AG09319 (cell line): ENCODE data around the gene SSBP2.

Source experiments
- DNase-seq: peaks from one replicate; pipeline ENCODE4 v3.0.0-alpha.2; 2010; ENCODE audit warnings: low read depth; ENCODE audit errors: extremely low read depth
- TF ChIP-seq, protein P1 (sequence below): IDR thresholded peaks from 2 replicates; pipeline ENCODE4 v1.5.1; 2011; ENCODE audit warnings: low read depth, mild to moderate bottlenecking, inconsistent platforms, low read length, moderate library complexity

The SSBP2 gene

DNA sequence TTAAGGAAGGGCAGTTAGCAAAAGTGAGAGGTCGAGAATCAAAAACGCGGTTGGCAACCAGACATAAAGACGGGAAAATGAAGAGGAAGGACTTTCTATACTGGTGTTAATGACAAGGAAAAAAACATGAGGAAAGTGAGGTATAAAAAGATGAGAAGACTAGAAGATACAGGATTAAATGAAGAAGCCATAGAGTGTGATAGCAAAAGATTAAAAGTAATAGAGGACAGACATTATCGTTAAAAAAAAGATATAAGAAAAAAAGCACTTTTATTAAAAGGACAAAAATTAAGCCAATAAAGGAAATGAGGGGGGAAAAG lies 1.7 kb upstream of the SSBP2 start:
- DNase-seq = no peak
- TF ChIP-seq, protein P1, sequence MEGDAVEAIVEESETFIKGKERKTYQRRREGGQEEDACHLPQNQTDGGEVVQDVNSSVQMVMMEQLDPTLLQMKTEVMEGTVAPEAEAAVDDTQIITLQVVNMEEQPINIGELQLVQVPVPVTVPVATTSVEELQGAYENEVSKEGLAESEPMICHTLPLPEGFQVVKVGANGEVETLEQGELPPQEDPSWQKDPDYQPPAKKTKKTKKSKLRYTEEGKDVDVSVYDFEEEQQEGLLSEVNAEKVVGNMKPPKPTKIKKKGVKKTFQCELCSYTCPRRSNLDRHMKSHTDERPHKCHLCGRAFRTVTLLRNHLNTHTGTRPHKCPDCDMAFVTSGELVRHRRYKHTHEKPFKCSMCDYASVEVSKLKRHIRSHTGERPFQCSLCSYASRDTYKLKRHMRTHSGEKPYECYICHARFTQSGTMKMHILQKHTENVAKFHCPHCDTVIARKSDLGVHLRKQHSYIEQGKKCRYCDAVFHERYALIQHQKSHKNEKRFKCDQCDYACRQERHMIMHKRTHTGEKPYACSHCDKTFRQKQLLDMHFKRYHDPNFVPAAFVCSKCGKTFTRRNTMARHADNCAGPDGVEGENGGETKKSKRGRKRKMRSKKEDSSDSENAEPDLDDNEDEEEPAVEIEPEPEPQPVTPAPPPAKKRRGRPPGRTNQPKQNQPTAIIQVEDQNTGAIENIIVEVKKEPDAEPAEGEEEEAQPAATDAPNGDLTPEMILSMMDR = no peak

DNA sequence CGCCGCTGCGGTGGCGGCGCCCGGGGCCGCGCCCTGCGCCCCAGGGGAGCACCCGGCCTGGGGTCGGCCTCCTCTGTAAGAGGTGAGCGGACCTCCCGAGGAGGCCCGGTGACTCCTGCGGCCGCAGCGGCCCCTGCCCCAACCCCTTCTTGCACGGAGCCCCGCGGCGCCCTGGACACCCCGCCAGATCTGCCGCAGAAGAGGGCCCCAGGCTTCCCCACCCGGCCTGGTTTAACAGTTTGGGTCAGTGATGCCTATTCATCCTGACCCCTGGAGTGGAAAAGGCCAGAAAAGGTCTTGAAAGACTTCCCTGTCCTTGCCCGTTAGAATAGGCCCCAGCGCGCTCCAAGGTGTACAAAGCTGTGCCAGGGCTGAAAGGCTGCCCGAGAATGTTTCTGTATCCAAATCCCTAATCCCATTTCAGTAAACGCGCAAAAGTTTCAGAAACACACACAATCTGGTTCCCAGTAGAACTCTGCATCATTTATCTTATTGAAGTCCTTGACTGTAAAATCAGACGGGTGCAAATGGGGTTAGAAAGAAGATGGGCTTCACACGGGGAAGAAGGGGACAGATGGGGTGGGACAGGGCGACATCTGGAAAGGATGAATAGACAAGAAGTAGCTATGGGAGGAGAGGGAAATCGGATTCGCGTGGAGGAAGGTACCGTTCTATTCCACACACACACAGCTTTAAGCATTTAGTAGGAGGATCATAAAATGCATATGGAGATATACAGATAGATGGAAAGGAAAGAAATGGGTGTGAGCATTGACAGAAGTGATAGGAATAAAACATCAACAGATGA lies 1.1 kb upstream of the SSBP2 start:
- DNase-seq = no peak
- TF ChIP-seq, protein P1 = no peak

DNA sequence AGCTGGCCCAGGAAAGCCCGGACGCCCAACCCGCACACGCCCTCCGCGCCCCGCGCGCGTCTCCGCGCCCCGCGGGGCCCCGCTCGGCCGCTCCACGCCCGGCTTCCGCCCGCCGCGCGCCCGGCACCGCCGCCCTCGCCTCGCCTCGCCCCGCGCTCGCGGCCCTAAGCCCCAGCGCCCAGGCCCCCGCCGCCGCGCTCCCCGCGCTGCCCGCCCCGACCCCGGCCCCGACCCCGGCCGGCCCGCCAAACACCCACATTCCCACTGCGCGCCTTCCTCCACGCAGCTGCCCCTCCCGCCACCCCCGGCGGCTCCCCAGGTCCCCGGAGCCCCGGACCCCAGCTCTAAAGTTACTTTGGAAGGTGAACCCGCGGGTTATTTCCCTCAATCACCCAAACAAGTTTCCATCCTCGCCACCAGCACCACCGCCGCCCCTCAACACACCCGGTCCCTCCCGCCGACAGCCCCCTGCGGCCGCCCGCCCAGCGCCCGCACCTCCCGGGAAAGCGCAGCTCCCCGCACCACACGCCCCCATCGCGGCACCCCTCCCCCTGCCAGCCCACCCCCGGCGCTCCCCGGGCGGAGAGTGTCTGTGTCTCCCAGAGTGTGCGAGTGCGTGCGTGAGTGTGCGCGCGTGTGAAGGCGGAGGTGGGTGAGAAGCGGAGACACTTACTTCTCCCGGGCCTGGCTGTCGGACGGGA lies 439 bp downstream of the SSBP2 start:
- DNase-seq = no peak
- TF ChIP-seq, protein P1 = no peak

DNA sequence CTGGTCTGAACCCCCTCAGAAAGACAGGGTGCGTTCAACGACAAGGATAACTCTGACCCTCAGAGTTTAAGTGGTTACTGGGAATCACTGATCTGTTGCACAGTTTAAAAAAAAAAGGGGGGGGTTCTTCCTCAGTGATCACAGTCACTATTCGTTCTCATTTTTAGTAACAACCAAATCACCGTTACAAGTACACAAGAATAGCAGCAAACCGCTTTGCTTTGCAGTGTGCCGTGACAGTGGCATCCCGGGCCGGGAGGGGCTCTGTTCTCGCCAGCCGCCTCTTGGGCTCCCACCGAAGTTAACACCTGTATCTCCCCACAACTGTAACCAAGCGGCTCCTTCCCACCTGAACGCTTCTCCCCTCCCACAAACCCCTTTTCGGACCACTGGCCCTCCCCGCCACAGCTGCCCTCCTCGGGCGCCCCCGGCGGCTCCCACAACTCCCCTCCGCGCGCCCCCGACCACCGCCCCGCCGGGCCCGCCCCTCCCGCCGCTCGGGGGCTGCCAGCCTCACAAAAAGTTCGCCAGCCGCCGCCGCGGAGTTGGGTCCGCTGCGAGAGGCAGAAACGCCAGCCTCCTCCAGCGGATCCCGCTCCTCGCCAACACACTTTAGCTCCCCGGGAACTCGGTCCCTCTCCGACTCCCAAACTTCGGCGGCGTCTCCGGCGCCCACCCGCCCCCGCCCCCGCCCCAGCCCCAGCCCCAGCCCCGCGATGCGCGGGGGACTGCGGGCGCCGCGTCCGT lies 1.2 kb downstream of the SSBP2 start:
- DNase-seq = no peak
- TF ChIP-seq, protein P1 = no peak

DNA sequence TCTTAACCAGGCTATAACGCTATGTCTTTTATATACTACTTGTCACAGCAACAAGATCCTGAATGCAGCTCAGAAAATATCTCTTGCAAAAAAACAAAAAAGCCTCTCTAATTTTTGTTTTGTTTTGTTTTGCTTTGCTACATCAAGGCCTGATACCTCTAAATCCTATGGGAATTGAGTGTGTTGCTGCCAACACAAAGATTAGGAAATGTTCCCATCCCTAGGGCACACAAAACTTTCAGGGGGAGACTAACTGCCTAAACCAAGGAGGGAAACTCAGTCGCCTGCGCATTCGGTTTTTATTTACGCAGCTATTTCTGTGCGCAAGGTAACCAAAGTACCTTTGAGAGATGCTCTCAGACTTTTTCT lies 1.7 kb downstream of the SSBP2 start:
- no peak for DNase-seq
- TF ChIP-seq, protein P1 = no peak

DNA sequence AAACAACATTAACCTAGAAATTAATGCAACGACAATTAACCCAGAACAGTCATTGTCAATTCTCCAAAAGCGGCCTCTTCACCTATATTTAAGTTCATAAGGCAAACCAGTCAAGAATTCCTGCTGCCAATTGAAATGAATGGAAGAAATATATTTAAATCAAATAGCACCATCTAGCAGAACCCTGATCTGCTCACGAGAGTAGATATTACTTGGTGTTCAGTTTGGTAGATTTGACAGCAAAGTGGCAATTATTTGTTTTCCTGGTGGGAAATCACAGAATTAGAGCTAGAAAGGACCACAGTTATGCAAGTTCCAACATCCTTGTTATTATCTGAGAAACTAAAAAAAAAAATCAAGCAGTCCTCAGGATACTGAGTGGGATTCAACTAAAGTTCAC lies 2.3 kb downstream of the SSBP2 start:
- TF ChIP-seq, protein P1 = no peak

GRCh38 chr5:81747030-81747429 lies 3.9 kb downstream of the SSBP2 start:
- DNase-seq = no peak
- TF ChIP-seq, protein P1 = no peak

More for the DNA sequence above, 2.3 kb downstream of the SSBP2 start:
- no peak for DNase-seq
